DOHH2 (cell line): Measurements from ENCODE around the gene NEU4.
"Not testable (repeated sequence)": the region's sequence is repeated elsewhere in the genome, so short reads cannot be mapped to it uniquely, and the experiment has no call there.

Experiments
- H3F3A ChIP-seq: fragments of 200-600 bp; sonication (generic), shearing (Covaris generic); 2 replicates; pipeline ENCODE4 v1.6.0; 2016; ENCODE audit warnings: antibody characterized with exemption, mild to moderate bottlenecking; ENCODE audit not compliant: control insufficient read depth, insufficient read depth
- H3K27ac ChIP-seq: fragments of 200-600 bp; sonication (generic); 2 replicates; pipeline ENCODE4 v1.5.1; 2014; ENCODE audit warnings: low read depth, mild to moderate bottlenecking, low read length, moderate library complexity
- H3K27me3 ChIP-seq: fragments of 200-600 bp; sonication (generic); 2 replicates; pipeline ENCODE4 v1.6.1; 2014; ENCODE audit warnings: mild to moderate bottlenecking, low read length, mixed read lengths; ENCODE audit not compliant: control insufficient read depth
- H3K36me3 ChIP-seq: fragments of 200-600 bp; sonication (generic); 2 replicates; pipeline ENCODE4 v1.6.1; 2014; ENCODE audit warnings: mild to moderate bottlenecking, low read length, moderate library complexity, mixed read lengths; ENCODE audit not compliant: control insufficient read depth
- H3K4me1 ChIP-seq: fragments of 200-600 bp; sonication (generic); 2 replicates; pipeline ENCODE4 v1.6.1; 2014; ENCODE audit warnings: mild to moderate bottlenecking, low read length, mixed read lengths; ENCODE audit not compliant: control insufficient read depth
- H3K4me2 ChIP-seq: fragments of 200-600 bp; sonication (generic); 2 replicates; pipeline ENCODE4 v1.6.0; 2014; ENCODE audit warnings: mild to moderate bottlenecking, low read length, moderate library complexity
- H3K4me3 ChIP-seq: fragments of 200-600 bp; sonication (generic); 2 replicates; pipeline ENCODE4 v1.5.1; 2014; ENCODE audit warnings: mild to moderate bottlenecking, low read length, mixed read lengths
- H3K79me2 ChIP-seq: fragments of 200-600 bp; sonication (generic); 2 replicates; pipeline ENCODE4 v1.6.1; 2014; ENCODE audit warnings: mild to moderate bottlenecking, low read length, mixed read lengths; ENCODE audit not compliant: control insufficient read depth
- H3K9me2 ChIP-seq: fragments of 200-600 bp; sonication (generic); replicated peaks from 2 replicates; pipeline ENCODE4 v1.6.1; 2014; ENCODE audit warnings: mild to moderate bottlenecking, low read length, mixed read lengths; ENCODE audit not compliant: control insufficient read depth
- H3K9me3 ChIP-seq: fragments of 200-600 bp; sonication (generic); 2 replicates; pipeline ENCODE4 v1.6.1; 2014; ENCODE audit warnings: antibody characterized with exemption, low read length, mixed read lengths; ENCODE audit not compliant: control insufficient read depth, insufficient read depth
- H4K20me1 ChIP-seq: fragments of 200-600 bp; sonication (generic); 2 replicates; pipeline ENCODE4 v1.6.0; 2014; ENCODE audit warnings: low read depth, mild to moderate bottlenecking, antibody characterized with exemption, low read length, moderate library complexity; ENCODE audit not compliant: control insufficient read depth, insufficient read depth
- EZH2phosphoT487 ChIP-seq: fragments of 200-600 bp; sonication (generic); IDR thresholded peaks from 2 replicates; pipeline ENCODE4 v1.6.1; 2017; ENCODE audit warnings: borderline replicate concordance, mild to moderate bottlenecking, antibody characterized with exemption, low read length, moderate library complexity, mixed read lengths
- TF ChIP-seq, protein P1 (sequence below): fragments of 200-600 bp; sonication (generic); IDR thresholded peaks from one replicate; pipeline ENCODE4 v1.5.1; 2014; ENCODE audit warnings: antibody characterized with exemption, mild to moderate bottlenecking, low read depth, low read length; ENCODE audit not compliant: poor library complexity, severe bottlenecking

The NEU4 gene

DNA sequence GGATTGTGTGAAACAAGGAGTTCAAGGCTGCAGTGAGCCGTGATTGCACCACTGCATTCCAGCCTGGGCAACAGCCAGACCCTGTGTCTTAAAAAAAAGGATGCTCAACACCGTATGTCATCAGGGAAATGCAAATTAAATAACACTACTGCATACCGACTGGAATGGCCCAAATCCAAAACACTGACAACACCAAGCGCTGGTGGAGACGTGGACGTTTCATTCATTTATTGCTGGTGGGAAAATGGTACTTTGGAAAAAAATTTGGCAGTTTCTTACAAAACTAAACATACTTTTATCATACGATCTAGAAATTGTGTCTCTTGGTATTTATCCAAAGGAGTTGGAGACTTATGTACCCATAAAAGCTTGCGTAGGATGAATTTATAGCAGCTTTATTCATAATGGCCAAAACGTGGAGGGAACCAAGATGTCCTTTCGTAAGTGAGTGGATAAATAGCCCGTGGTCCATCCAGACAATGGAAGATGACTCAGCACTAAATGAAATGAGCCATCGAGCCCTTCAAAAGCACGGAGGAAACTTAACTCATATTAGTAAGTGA lies 24.2 kb downstream of the NEU4 start:
- Histone ChIP-seq H4K20me1 (no peaks in the 10 kb centered on the region), H3K79me2 (no peaks in the 10 kb centered on the region), H3K4me2 (no peak overlapping the region), H3K27me3 (peaks cover 14% of the 10 kb centered on the region), H3K9me2 (no peaks in the 10 kb centered on the region), H3F3A (no peaks in the 10 kb centered on the region), H3K36me3 (no peaks in the 10 kb centered on the region), H3K4me1 (no peaks in the 10 kb centered on the region), H3K9me3 (0 out of 2 replicates have a peak, but pooled peaks cover 5% of the 10 kb centered on the region), H3K4me3 (no peak overlapping the region), H3K27ac (no peak overlapping the region)
- no peak for TF ChIP-seq EZH2phosphoT487
- TF ChIP-seq, protein P1, sequence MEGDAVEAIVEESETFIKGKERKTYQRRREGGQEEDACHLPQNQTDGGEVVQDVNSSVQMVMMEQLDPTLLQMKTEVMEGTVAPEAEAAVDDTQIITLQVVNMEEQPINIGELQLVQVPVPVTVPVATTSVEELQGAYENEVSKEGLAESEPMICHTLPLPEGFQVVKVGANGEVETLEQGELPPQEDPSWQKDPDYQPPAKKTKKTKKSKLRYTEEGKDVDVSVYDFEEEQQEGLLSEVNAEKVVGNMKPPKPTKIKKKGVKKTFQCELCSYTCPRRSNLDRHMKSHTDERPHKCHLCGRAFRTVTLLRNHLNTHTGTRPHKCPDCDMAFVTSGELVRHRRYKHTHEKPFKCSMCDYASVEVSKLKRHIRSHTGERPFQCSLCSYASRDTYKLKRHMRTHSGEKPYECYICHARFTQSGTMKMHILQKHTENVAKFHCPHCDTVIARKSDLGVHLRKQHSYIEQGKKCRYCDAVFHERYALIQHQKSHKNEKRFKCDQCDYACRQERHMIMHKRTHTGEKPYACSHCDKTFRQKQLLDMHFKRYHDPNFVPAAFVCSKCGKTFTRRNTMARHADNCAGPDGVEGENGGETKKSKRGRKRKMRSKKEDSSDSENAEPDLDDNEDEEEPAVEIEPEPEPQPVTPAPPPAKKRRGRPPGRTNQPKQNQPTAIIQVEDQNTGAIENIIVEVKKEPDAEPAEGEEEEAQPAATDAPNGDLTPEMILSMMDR = no peak

- H3K27ac ChIP-seq, H3F3A ChIP-seq, H3K9me3 ChIP-seq, H3K4me2 ChIP-seq, H3K79me2 ChIP-seq, H3K9me2 ChIP-seq, H4K20me1 ChIP-seq, H3K4me3 ChIP-seq, H3K36me3 ChIP-seq, H3K4me1 ChIP-seq: not testable (repeated sequence)
- H3K27me3 ChIP-seq = peaks cover 20% of the 10 kb centered on the region
Observed at GRCh38 chr2:241833756-241834526, 24.9 kb downstream of the NEU4 start.

DNA sequence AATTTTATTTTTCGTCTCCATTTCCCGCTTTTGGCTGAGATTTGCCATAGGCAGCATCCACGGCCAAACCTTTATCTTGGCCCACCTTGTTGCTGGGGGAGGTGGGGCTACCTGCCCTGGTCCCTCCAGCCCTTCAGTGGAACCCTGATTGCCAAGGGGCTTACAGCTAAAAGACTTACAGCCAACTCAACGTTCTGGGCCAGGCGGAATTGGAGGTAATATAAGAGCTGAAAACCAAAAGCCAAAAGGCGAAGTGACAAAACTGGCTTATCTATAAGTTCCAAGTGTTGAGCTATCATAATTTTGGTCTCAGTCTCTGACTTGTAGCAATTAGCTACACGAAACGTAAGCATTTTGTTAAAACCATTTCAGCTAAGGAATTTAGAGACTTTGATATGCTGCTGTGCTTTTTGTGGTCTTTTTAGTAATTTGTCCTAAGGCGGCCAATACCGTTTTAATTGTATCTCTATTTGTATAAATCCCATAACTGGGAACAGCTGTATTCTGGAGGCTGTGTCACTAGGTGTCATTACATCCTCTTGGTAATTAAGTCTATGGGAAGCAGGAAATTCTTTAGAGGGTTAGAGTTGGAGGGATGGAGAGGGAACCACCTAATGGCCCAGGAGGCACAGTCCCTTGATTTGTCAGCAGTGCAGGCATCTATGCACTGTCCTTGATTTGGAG lies 25.7 kb downstream of the NEU4 start:
- H3K27me3 ChIP-seq = peaks cover 20% of the 10 kb centered on the region

More for the DNA sequence above, 25.7 kb downstream of the NEU4 start:
- Histone ChIP-seq H3K27ac (no peak overlapping the region), H3K4me2 (no peak overlapping the region), H3K36me3 (no peaks in the 10 kb centered on the region), H3K4me1 (no peaks in the 10 kb centered on the region), H3K9me2 (no peaks in the 10 kb centered on the region), H3K9me3 (0 out of 2 replicates have a peak, but pooled peaks cover 5% of the 10 kb centered on the region), H4K20me1 (no peaks in the 10 kb centered on the region), H3K79me2 (no peaks in the 10 kb centered on the region), H3F3A (no peaks in the 10 kb centered on the region), H3K4me3 (no peak overlapping the region)
- TF ChIP-seq, protein P1 = no peak
- TF ChIP-seq EZH2phosphoT487 = no peak
